ENCODE results near the gene ARID5B.

Gene ARID5B

DNA sequence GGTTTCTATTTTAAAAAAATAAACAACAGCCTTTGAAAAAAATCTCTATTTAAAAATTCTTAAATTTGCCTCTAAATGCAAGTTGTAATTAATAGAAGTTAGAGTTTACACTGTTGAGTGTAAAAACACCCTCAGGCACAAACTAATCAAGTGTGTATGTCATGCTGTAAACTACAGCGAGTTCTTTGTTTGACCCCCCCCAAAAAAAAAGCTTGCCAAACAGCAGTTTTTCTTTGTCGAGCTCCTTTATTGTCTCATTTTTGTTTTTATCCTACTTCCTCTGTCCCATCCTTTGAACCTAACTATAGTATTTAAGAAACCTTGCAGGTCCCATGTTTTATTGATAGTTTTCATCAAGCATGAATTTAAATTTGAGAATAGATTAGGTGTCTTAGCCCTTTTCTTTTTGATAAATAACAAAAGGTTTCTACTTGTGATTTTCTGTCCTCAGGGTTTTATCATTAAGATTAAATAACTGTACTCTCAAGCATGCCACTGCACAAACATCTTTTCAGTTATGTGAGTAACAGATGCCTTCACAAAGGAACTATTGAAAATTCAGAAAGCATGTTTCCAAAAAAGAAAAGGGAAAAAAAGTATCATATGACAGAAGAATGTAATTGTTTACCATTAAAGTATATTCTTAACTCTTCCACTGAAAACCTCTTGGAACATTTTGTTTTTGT, 176.0 kb downstream of the ARID5B start:
- DNase-seq (ENCODE audit: low spot score), result no peak
- H3K27ac ChIP-seq, result no peak overlapping the region
- TF ChIP-seq, protein P1, sequence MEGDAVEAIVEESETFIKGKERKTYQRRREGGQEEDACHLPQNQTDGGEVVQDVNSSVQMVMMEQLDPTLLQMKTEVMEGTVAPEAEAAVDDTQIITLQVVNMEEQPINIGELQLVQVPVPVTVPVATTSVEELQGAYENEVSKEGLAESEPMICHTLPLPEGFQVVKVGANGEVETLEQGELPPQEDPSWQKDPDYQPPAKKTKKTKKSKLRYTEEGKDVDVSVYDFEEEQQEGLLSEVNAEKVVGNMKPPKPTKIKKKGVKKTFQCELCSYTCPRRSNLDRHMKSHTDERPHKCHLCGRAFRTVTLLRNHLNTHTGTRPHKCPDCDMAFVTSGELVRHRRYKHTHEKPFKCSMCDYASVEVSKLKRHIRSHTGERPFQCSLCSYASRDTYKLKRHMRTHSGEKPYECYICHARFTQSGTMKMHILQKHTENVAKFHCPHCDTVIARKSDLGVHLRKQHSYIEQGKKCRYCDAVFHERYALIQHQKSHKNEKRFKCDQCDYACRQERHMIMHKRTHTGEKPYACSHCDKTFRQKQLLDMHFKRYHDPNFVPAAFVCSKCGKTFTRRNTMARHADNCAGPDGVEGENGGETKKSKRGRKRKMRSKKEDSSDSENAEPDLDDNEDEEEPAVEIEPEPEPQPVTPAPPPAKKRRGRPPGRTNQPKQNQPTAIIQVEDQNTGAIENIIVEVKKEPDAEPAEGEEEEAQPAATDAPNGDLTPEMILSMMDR (conservative IDR thresholded peaks at IDR 0.05; ENCODE audit: low read depth), result no peak
- ChIA-PET CTCF (interaction anchor here (0.6 kb wide), 2 partner anchors 180 to 228 kb away, joined by 3 to 6 read pairs; no protein-coding TSS in a partner anchor), POLR2A (ENCODE audit: low non-redundant PET) (interaction anchor here (0.6 kb wide), 1 partner anchor 12 kb away, joined by 6 read pairs; no protein-coding TSS in a partner anchor)

DNA sequence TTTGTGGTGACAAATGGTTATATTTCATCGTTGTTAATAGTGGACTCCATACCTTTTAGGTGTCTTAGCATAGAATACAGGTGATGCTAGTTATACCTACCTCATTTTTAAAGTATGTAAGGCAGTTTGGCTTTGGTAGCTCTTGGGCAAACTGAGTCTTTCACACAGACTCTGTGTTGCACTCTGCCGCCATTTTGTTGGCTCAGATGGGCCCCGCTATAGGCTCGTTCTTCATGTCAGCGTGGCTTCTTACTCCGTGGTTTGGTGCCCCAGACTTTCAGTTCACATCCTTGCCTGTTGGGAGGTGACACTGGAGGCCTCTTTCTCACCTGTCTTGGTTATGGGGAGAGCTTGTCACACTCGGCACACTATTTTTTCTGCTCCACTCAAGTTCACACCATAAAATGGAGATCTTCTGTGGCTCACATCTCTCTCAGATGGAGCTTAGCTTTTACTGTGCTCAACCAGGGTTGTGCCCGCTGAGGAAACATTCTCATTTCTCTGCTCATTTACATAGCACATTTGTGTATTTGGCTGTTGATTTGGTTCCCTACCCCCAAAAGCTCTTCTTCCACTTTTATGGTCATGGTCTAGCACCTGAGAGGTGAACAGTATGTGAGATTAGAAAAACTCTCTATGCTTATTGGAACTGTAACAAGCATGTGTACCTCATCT, 178.5 kb downstream of the ARID5B start:
- ChIA-PET CTCF (interaction anchor here (0.6 kb wide), 1 partner anchor 893 kb away, joined by 4 read pairs; no protein-coding TSS in a partner anchor), POLR2A (ENCODE audit: low non-redundant PET) (no interaction called here)
- H3K27ac ChIP-seq, result no peak overlapping the region

GRCh38 chr10:62080905-62081304, 179.4 kb downstream of the ARID5B start:
- POLR2A ChIA-PET (ENCODE audit: low non-redundant PET), result no interaction called here
- DNase-seq (ENCODE audit: low spot score), result no peak
- TF ChIP-seq, protein P1 (conservative IDR thresholded peaks at IDR 0.05; ENCODE audit: low read depth), result no peak
- peak overlapping the region; percentile 56 for H3K27ac ChIP-seq
- CTCF ChIA-PET, result no interaction called here

More for the DNA sequence above, 178.5 kb downstream of the ARID5B start:
- TF ChIP-seq, protein P1 (conservative IDR thresholded peaks at IDR 0.05; ENCODE audit: low read depth), result no peak
- DNase-seq (ENCODE audit: low spot score), result no peak

DNA sequence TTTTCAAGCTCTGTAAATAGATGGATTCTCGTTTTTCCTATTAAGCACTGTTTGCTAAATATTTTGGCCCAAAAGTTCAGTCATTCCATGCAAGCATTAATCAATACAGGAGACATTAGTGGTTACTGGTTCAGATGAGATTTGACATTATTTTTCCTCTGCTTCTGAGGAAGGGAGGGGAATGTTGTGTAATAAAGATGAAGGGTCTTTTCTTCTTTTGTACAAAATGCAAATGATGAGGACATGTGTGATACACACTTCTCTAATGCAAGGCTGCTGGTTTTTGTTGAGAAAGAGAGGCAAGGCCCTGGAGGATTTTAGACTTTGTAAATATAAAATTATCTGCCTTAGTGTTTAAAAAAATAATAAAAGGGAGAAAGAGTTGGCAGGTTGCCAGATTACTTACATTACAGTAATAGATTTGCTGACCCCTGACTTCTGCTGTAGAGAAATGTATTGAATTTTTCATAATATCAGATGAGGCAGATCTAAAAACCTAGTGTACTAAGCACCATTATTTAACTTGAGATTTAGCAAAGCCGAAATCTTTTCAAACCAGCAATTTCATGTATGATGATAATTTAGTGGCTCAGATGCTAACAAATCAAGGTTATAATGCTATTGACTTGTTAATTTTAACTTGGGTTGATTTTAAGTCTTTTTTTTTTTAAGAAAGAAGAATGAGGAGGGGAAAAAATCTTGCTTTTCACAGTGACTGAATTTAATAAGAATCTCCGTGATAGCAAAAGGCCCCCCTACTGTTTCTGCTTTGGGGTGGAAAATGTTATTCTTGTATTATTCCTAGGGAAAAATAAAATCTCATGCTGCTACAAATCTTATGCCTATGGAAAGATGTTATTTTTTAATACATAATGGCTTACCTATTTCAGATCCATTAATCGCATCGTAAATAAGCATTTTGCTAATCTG, 180.1 kb downstream of the ARID5B start:
- ChIA-PET POLR2A (ENCODE audit: low non-redundant PET) (no interaction called here), CTCF (interaction anchor here (0.7 kb wide), 1 partner anchor 337 kb away, joined by 3 read pairs; no protein-coding TSS in a partner anchor)
- no peak overlapping the region for H3K27ac ChIP-seq
- TF ChIP-seq, protein P1 (conservative IDR thresholded peaks at IDR 0.05; ENCODE audit: low read depth), result no peak
- DNase-seq (ENCODE audit: low spot score), result no peak

- ChIA-PET CTCF (interaction anchor here (0.6 to 0.7 kb wide), 2 partner anchors 26 to 336 kb away, joined by 3 read pairs; no protein-coding TSS in a partner anchor), POLR2A (ENCODE audit: low non-redundant PET) (no interaction called here)
- no peak overlapping the region for H3K27ac ChIP-seq
- DNase-seq (ENCODE audit: low spot score), result no peak
- TF ChIP-seq, protein P1 (conservative IDR thresholded peaks at IDR 0.05; ENCODE audit: low read depth), result no peak
These were observed 180.8 kb downstream of the ARID5B start for GRCh38 chr10:62082271-62082656.
